MV-4-11 (cell line): ENCODE results near the gene CDKN1A.
A peak's percentile ranks its signal among the peaks of the same experiment; 100 is the strongest.

Experiments
- DNase-seq: peaks from one replicate; lab custom pipeline; 2025; lab: John Stamatoyannopoulos, UW

Gene CDKN1A

GRCh38 chr6:36655085-36655724 lies 23.3 kb upstream of the CDKN1A start:
- DNase-seq, result no peak

- DNase-seq, result no peak
Measured at GRCh38 chr6:36656441-36656840, 22.1 kb upstream of the CDKN1A start.

- no peak for DNase-seq
Measured at GRCh38 chr6:36657271-36657670, 21.2 kb upstream of the CDKN1A start.

GRCh38 chr6:36657942-36658544 lies 20.5 kb upstream of the CDKN1A start:
- DNase-seq, result no peak

- no peak for DNase-seq
Measured at GRCh38 chr6:36659271-36659670, 19.2 kb upstream of the CDKN1A start.

GRCh38 chr6:36660771-36661471 lies 17.6 kb upstream of the CDKN1A start:
- DNase-seq, result no peak

- no peak for DNase-seq
Measured at GRCh38 chr6:36662380-36662779, 16.1 kb upstream of the CDKN1A start.

- DNase-seq, result no peak
Measured at GRCh38 chr6:36662827-36663256, 15.7 kb upstream of the CDKN1A start.

- DNase-seq, result no peak
Measured at GRCh38 chr6:36663504-36664446, 14.7 kb upstream of the CDKN1A start.

- DNase-seq, result no peak
Measured at GRCh38 chr6:36665180-36665579, 13.3 kb upstream of the CDKN1A start.

GRCh38 chr6:36666287-36666686 lies 12.2 kb upstream of the CDKN1A start:
- no peak for DNase-seq

GRCh38 chr6:36666826-36667591 lies 11.5 kb upstream of the CDKN1A start:
- DNase-seq, result peak; percentile 96

- DNase-seq, result no peak
Measured at GRCh38 chr6:36668591-36668990, 9.9 kb upstream of the CDKN1A start.

- no peak for DNase-seq
Measured at GRCh38 chr6:36669002-36669401, 9.5 kb upstream of the CDKN1A start.

GRCh38 chr6:36670271-36670670 lies 8.2 kb upstream of the CDKN1A start:
- DNase-seq, result no peak

- peak; percentile 24 for DNase-seq
Measured at GRCh38 chr6:36671687-36672375, 6.7 kb upstream of the CDKN1A start.

- DNase-seq, result no peak
Measured at GRCh38 chr6:36673882-36674281, 4.6 kb upstream of the CDKN1A start.

- no peak for DNase-seq
Measured at GRCh38 chr6:36674942-36675341, 3.6 kb upstream of the CDKN1A start.

GRCh38 chr6:36676141-36677058 lies 2.1 kb upstream of the CDKN1A start:
- DNase-seq, result peak; percentile 40
